Dedifferentiated amniotic fluid mesenchymal stem cell (primary cell): ENCODE results near the gene SNTG2.

Source experiments
- DNase-seq: peaks from one replicate; pipeline ENCODE4 v3.0.0-alpha.2; 2016; ENCODE audit errors: extremely low spot score

Gene SNTG2

GRCh38 chr2:1318366-1319009 lies 367.8 kb downstream of the SNTG2 start:
- DNase-seq = no peak

DNA sequence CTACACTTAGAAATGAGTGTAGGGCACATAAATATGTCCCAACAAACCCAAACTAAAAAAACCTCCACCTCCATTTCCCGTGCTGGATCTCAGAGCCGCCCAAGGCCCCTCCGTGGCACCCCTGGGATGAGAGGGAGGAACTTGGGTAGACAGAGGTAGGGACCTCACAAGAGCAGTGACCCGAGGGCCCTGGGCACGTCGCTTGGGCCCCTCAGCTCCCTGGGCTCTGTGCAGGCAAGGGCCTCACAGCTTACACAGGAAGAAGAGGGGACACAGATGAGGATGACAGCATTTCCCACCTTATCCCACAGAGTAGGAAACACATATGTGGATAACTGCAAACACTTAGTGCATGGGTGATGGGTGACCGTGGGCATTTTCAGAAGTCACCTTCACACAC lies 368.7 kb downstream of the SNTG2 start:
- DNase-seq = no peak

DNA sequence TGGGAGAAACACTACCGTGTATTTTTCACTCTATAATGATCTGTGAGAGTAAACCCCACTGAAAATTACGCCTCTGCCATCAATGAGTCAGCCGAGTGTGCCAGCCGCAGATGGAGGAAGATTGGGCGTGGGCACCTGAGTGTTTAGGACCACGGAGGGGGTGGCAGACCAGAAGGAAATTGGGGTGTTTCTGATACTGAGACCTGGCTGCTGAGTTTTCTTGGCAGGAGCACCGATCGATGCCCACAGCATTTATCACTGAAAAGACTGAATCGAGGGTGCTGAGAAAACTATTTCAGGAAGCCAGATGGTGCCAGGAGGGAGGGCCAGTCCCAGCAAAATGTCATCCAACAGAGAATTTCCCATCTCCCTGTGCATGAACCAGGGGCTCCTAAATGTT lies 370.7 kb downstream of the SNTG2 start:
- DNase-seq = no peak

DNA sequence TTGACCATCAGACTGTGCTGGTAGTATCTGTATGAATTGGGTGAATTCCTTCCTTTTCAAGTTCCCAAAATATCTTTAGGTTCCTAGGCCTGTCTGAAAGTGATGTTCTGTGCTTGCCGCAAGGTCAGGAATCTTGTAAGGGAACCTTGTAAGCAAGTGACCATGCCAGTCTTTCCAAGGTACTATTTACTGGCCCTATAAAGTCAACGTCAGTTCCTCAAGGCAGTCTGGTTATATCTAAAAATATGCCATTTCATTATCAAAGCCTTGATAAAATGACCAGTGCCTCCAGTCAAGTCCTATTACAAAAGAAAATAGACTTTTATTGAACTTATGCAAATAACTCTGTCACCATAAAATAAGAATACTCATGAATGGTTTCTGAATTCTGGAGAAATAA lies 374.2 kb downstream of the SNTG2 start:
- no peak for DNase-seq

- DNase-seq = no peak
Measured at GRCh38 chr2:1328684-1329083, 378.0 kb downstream of the SNTG2 start.

- no peak for DNase-seq
Measured at GRCh38 chr2:1339388-1340140, 388.9 kb downstream of the SNTG2 start.

DNA sequence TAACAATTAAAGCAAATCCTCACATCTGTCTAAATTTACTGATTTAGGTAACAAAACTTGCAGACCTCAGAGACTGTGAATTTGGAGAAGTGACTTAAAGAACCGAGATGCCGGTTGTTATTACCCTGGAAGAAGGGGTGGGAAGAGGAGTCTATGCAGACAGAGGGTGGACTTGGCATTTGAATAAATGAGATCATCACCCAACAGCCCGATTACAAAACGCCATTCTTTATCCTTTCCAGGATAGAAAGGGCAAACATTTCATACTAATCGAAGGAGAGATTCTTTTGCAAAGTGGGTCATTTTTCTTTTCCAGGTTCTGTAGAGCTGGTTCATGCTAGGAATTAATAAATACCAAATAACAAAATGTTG lies 389.5 kb downstream of the SNTG2 start:
- DNase-seq = no peak

- no peak for DNase-seq
Measured at GRCh38 chr2:1341404-1342120, 390.9 kb downstream of the SNTG2 start.

DNA sequence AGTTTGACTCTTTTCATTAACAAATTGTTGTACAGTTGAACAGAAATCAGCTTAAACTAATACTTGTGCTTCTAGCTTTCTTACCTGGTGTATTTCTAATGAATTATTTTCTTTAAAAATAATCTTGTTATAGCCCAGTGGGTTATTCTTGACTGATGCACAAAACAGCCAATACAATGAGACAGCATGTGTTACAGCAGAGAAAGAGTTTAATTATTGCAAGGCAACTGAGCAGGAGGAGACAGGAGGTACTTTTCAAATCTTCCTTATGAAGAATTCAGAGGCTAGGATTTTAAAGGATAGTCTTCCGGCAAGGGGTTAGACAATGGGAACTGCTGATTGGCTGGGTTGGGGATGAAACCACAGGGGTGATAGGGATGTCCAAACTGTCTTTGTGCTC lies 398.1 kb downstream of the SNTG2 start:
- DNase-seq = no peak

DNA sequence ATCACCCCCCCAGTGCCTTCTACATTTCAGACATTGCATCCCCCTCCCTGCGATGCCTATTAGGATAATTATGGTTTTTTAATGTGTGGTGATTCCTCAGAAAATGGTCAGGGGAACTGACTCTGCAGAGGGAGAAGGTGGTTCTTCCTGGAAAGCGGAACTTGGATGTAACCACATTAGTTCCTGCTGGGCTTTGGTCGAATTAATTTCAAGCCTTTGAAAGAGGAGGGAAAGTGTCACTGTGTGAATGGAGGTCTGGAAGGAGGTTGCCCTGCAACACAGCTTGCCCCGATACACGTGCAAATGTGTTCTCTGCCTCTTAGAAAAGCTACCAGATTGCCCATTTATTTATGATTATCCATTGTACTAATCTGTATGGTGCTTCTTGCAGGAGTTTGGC lies 399.5 kb downstream of the SNTG2 start:
- DNase-seq = no peak

DNA sequence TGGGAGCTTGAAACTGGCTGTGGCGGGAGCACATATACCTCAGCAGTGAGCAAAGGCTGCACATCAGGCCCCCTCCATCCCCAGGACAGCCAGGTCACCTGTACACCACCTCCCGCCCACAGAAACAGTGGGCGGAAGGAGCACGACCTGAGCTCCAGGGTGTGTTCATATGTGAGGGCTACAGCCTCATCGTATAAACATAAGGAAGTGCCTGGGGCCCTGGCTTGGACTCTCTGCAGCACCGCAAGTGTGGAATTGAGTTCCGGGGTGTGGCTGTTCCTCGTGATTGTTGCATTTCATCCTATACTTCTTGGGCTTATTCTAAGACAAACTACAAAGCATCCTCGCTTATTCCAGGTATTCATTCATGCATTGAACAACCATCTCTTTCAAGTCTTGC lies 402.5 kb downstream of the SNTG2 start:
- no peak for DNase-seq

GRCh38 chr2:1353543-1353942 lies 402.9 kb downstream of the SNTG2 start:
- no peak for DNase-seq

GRCh38 chr2:1360144-1360543 lies 409.5 kb downstream of the SNTG2 start:
- DNase-seq = no peak

DNA sequence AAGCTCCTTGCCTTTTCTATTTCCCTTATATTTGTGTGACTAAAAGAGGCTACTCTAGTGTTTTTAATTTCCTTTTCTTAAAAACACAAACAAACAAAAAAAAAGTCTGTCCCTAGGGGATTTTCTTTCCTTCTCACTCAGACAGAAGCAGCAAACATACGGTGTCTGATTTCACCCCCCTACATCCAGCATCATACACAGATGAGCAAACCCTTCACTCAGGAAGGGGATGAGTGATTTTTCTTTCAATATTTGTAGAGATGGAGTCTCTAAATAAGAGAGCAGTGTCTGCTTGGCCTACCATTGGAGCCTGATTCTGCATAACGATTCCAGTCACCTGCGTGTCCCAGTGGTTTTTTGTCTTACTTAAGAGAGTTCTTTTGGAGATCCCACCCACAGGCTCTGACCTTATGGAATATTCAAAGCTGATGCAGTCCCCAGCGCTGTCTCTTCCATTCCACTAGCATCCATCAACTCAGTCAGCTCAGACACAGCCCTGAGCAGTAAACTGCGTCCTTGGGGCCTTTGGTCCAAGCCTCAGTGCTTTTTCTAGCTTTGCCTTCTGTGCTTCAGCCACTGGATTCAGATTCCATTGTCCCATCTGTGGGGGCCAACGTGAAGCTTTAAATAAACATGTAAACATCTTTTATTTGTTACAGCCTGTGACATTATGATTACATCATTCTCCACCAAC lies 410.1 kb downstream of the SNTG2 start:
- DNase-seq = no peak

GRCh38 chr2:1363367-1363766 lies 412.7 kb downstream of the SNTG2 start:
- no peak for DNase-seq

DNA sequence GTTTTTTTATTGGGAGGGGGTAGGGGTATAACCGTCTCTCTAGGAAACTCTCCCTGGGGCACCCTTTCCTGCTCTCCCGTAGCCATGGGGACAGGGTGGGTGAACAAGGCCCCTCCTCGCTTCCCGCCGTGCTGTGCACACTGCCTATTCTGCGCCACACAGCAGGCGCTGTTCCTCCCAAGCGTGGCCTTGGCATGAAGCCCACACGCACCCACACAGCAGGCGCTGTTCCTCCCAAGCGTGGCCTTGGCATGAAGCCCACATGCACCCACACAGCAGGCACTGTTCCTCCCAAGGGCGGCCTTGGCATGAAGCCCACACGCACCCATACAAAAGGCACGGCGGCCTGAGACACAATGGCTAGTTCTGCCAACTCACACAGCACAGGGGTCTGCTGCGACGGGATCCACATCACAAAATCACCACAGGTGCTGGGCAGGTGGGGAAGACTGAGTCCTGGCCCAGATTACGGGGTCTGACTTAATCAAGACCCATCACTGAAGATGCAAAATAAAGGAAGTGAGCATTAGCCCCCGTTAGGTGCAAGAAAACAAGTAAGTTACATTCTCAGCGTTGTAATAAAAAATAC lies 416.0 kb downstream of the SNTG2 start:
- DNase-seq = no peak

- no peak for DNase-seq
Measured at GRCh38 chr2:1367601-1368000, 417.0 kb downstream of the SNTG2 start.

DNA sequence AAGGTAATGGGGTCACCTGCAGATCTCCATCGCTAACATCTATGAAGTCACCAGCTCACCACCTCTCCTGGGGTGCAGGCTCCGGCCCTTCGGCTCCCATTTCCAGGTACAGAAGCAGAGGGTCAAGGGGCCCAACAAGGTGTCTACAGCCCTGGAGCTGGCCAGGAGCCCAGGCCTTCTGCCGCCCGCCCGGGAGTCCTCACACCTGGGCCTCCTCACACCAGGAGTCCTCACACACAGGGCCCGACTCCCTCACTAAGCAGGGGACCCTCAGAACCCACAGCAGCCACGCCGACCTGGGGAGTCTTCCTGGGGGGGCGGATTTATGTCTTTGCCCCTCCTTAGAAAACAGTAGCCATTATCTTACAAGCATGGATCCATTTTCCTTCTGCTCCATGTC lies 419.3 kb downstream of the SNTG2 start:
- no peak for DNase-seq

DNA sequence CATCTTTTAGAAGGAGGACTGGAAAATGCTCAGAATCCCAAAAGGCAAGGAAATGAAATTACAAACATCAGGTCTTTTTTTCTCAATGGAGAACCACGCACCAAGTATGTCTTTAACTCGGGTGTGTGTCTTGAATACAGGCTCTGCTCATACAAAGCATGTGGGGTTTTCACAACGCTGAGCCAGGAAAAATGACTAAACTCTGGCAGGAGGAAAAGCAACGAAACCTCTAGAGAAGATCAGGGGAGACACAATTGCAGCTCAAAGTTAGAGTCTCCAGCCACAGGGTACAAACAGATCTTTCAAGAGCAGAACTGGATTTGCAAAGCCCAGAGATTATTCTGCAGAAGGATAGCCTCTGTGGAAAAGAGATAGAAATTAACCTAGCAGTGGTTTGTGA lies 419.8 kb downstream of the SNTG2 start:
- DNase-seq = no peak

GRCh38 chr2:1371082-1371481 lies 420.4 kb downstream of the SNTG2 start:
- no peak for DNase-seq

- no peak for DNase-seq
Measured at GRCh38 chr2:1373830-1374229, 423.2 kb downstream of the SNTG2 start.

GRCh38 chr2:1374287-1374686 lies 423.6 kb downstream of the SNTG2 start:
- no peak for DNase-seq
